Choroid plexus epithelial cell (primary cell): Measurements from ENCODE around the gene MT1E.
"Not testable (repeated sequence)": the region's sequence is repeated elsewhere in the genome, so short reads cannot be mapped to it uniquely, and the experiment has no call there.

Experiments
- DNase-seq: peaks from one replicate; pipeline ENCODE4 v3.0.0-alpha.2; 2010; ENCODE audit warnings: low read depth
- H3K4me3 ChIP-seq: 2 replicates; pipeline ENCODE4 v1.5.1; 2011; ENCODE audit warnings: low read depth, mild to moderate bottlenecking, control low read depth, low read length, moderate library complexity
- TF ChIP-seq, protein P1 (sequence below): conservative IDR thresholded peaks from 2 replicates; pipeline ENCODE4 v1.5.1; 2011; ENCODE audit warnings: low read depth, mild to moderate bottlenecking, control low read depth, inconsistent platforms, low read length, moderate library complexity

MT1E gene

DNA sequence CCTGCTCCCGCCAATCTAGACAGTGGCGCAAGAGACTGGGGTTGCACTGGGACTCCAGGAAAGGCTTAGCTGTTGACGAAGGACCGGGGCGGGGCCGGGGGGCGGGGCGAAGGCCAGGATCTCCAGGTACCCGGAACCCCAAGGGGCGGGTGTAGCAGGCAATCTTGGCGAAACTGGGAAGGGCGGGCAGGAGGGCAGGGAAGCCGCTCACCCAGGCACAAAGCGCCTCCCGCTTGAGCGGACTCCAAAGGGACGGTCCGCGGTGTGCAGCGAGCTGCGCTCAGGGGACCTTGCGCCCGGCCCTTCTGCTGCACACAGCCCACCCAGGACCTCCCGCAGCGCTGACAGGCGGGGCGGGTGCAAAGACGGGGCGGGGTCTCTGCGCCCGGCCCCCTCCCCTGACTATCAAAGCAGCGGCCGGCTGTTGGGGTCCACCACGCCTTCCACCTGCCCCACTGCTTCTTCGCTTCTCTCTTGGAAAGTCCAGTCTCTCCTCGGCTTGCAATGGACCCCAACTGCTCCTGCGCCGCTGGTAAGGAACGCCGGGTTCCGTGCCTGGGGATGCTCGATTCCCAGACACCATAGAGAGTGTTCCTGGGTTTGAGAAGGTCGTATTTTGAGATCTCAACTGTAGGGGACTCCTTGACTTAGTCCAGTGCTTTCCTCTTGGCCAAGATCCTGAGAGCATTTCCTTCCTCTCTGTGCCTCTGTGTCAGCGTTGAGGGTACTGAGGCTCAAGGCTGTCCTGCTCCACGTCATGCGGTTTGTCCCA lies 32.2 kb downstream of the MT1E start, which contains the start of gene MT1F:
Gene MT1F (plus strand): TSS at position 405 of the 772 bp plus-strand sequence. CDS start 100 bp downstream, at position 505.
- peak within 1 kb of the TSS; percentile 58 for H3K4me3 ChIP-seq
- peak; percentile 25 for DNase-seq
- TF ChIP-seq, protein P1, sequence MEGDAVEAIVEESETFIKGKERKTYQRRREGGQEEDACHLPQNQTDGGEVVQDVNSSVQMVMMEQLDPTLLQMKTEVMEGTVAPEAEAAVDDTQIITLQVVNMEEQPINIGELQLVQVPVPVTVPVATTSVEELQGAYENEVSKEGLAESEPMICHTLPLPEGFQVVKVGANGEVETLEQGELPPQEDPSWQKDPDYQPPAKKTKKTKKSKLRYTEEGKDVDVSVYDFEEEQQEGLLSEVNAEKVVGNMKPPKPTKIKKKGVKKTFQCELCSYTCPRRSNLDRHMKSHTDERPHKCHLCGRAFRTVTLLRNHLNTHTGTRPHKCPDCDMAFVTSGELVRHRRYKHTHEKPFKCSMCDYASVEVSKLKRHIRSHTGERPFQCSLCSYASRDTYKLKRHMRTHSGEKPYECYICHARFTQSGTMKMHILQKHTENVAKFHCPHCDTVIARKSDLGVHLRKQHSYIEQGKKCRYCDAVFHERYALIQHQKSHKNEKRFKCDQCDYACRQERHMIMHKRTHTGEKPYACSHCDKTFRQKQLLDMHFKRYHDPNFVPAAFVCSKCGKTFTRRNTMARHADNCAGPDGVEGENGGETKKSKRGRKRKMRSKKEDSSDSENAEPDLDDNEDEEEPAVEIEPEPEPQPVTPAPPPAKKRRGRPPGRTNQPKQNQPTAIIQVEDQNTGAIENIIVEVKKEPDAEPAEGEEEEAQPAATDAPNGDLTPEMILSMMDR: no peak

DNA sequence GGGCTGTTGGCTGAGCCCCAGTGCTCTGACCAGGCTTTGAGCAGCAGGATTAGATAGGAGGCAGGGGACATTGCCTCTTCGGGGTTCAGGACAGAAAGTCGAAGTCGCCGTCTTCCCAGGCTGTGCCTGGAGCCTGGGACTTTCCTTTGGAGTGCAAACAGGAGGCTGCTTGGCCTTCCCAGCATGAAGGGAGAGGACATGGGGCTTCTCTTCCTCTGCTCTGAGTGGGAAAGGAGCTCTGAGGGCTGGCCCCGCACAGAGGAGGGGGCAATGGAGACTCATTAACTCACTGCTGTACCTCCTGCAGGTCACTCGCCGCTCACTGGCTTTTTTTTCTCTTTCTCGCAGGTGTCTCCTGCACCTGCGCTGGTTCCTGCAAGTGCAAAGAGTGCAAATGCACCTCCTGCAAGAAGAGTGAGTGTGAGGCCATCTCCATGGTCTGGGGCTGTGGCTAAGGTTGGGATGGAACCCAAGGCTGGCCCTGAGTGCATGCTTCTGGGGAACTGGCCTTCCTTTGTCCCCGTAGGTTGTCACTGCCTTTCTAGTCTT lies 32.8 kb downstream of the MT1E start:
- peak overlapping the region; percentile 58 for H3K4me3 ChIP-seq
- DNase-seq: no peak
- TF ChIP-seq, protein P1: no peak

DNA sequence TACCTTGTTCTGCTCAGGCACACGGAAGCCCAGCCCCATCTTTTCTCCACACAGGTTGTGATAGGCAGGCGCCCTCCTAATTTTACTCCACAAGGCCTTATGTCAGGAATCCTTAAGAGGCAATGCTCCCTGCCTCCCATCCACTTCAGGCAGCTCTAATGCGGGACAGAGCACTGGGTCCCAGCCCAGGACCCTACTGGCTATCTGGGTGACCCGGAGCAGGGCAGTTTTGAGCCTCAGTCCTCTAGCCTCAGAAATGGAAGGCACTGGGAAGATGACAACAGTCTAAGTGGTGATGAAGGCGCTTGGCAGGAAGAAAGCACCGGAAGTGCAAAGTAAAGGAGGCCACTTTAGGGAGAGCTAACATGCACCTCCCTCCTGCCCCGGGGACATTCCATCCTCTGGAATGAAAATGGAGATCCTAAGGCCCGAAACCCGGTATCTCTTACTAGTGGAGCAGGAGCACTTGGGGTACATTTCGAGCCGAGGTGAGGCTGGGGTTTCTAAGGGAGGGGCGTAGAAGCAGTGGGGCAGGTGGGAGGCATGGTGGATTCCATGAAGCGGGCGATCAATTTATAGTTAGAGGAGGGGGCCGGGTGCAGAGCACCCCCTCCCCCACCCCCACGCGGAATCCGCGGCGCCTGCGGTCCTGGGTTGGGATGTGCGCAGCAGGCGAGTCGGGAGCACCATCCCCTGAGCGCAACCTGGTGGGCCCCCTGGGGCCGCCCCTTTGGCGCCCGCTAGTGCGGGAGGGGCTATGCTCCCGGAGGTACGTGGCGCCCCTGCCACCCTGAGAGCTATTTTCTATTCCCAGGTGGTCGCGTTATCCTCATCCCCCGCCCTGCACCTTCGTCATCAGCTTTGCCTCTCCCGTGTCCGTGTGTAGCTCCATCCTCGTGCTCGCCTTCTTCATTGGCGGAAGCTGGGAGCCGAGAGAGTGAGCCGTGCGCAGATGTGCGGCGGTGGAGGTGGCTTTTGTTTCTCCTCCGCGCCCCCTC lies 37.1 kb downstream of the MT1E start:
- no peak for DNase-seq
- TF ChIP-seq, protein P1: no peak

DNA sequence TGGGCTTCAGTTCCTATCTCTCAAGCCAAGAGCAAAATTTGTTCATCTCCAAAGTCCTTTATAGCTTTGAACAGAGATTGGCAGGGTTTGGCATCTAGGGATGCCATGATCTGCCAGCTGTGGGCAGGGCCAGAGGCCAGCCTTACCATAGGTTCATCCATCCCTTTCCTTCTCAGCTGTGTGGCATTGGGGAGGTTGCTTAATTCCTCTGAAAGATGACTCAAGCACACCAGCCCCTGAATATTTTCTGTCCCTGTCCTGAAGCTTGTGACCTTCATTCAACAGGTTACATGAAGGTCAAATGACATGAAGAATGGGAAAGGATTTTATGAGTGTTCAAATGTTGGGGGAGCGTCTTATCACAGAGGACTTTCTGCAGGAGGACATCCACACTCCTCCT lies 38.9 kb downstream of the MT1E start:
- DNase-seq: no peak
- TF ChIP-seq, protein P1: no peak
- H3K4me3 ChIP-seq: no peak overlapping the region

More for the DNA sequence above, 37.1 kb downstream of the MT1E start:
- H3K4me3 ChIP-seq: peak overlapping the region; percentile 30

DNA sequence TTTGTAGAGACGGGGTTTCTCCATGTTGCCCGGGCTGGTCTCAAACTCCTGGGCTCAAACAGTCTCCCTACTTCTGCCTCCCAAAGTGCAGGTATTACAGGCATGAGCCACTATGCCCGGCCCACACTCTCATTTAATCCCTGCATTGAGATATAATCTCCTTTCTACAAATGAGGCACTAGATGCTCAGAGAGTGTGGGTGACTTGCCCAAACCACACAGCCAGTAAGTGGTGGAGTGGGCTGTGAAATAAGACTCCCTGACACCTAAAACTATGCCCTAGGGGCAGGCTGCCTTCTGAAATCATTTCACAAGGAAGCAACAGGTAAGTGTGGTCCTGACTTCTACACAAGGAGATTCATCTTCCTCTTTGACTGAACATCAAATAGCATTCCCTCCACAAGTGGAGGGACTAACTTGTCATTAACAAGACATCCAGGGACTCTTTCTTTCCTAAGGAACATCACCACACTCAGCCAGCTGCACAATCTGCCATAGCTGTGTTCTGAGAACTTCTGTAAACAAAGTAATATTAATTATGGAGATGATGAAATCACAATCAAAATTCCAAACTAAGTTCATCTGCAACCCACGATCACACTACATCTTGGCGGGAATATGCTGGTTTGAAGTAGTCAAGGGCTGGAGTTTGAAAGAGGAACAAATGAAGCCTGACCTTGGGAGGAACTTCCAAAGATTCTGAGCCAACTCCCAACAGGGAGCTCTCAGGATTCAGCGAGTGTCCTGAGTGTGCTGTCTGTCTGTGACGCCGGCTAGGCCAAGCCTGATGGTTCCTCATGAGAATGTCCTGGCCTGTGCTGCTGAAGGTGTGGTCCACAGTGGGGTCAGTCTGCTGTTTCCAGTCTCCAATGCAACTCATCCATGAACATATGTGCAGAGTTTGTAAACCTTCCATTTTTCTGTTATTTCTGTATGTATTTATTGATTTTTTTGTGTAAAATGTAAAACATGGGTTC lies 40.0 kb downstream of the MT1E start:
- not testable (repeated sequence) for H3K4me3 ChIP-seq, DNase-seq

- H3K4me3 ChIP-seq: no peak within 1 kb of the TSS
- peak; percentile 50 for DNase-seq
- TF ChIP-seq, protein P1: no peak
Observed at GRCh38 chr16:56667581-56668571, 42.3 kb downstream of the MT1E start, which contains the start of gene MT1G. Gene MT1G, minus strand, starts transcription at chr16:56668065. Its CDS starts 72 bp downstream, at chr16:56667993.
